GM12878 (cell line): ENCODE results near the gene IMP3. TPM values are rescaled to one million over a fixed set of nuclear protein-coding genes. Genes with fewer than 3 reads are reported as not detected.

Experiments used
- CEBPB ChIP-seq, 2 experiments: fragments of 150-350 bp in 1 of 2; IDR thresholded peaks; 2 replicates each; pipeline ENCODE4 v1.6.1; 2012 to 2014; ENCODE audit warnings: low read depth in 2 of 2, low read length in 2 of 2, borderline replicate concordance in 1 of 2, inconsistent platforms in 1 of 2
- CREB1 ChIP-seq: IDR thresholded peaks from 2 replicates; pipeline ENCODE4 v1.6.1; 2012; ENCODE audit warnings: low read depth, mild to moderate bottlenecking, inconsistent platforms
- CREM ChIP-seq: IDR thresholded peaks from 2 replicates; pipeline ENCODE4 v1.6.1; 2014; ENCODE audit warnings: antibody characterized with exemption, low read depth
- DPF2 ChIP-seq: fragments of 450-650 bp; IDR thresholded peaks from 2 replicates; pipeline ENCODE4 v1.6.1; 2017; ENCODE audit warnings: mild to moderate bottlenecking
- ELK1 ChIP-seq: IDR thresholded peaks from 2 replicates; pipeline ENCODE4 v1.6.1; 2012; ENCODE audit warnings: low read depth, low read length, improper control_type of control experiment
- NFXL1 ChIP-seq: fragments of 450-650 bp; IDR thresholded peaks from 2 replicates; pipeline ENCODE4 v1.6.1; 2017; ENCODE audit warnings: antibody characterized with exemption, mild to moderate bottlenecking, borderline replicate concordance
- NFYA ChIP-seq: IDR thresholded peaks from 2 replicates; pipeline ENCODE4 v1.6.1; 2011; ENCODE audit warnings: low read depth, mild to moderate bottlenecking, low read length, improper control_type of control experiment, borderline replicate concordance
- NR2F1 ChIP-seq: fragments of 450-650 bp; conservative IDR thresholded peaks from 2 replicates; pipeline ENCODE4 v1.6.1; 2017; ENCODE audit warnings: mild to moderate bottlenecking
- POLR2AphosphoS2 ChIP-seq: IDR thresholded peaks from 2 replicates; pipeline ENCODE4 v1.6.1; 2011; ENCODE audit warnings: low read depth, mild to moderate bottlenecking, low read length, improper control_type of control experiment, moderate library complexity
- SMC3 ChIP-seq: IDR thresholded peaks from 2 replicates; pipeline ENCODE4 v1.6.1; 2011; ENCODE audit warnings: low read length, improper control_type of control experiment, borderline replicate concordance
- STAT1 ChIP-seq: fragments of 450-650 bp; conservative IDR thresholded peaks from 2 replicates; pipeline ENCODE4 v1.6.1; 2014; ENCODE audit warnings: antibody characterized with exemption, mild to moderate bottlenecking
- TCF7 ChIP-seq: IDR thresholded peaks from 2 replicates; pipeline ENCODE4 v1.6.1; 2014; ENCODE audit warnings: antibody characterized with exemption, borderline replicate concordance
- ZNF384 ChIP-seq: IDR thresholded peaks from 2 replicates; pipeline ENCODE4 v1.6.1; 2012; ENCODE audit warnings: low read depth, mild to moderate bottlenecking, low read length, improper control_type of control experiment, borderline replicate concordance
- polyA plus RNA-seq, 11 experiments: library from polyadenylated mRNA; depleted of rRNA in 4 of 11; unstranded in 6 of 11; stranded (reverse) in 5 of 11; fragments of >200 nt; fragmentation: Nextera tagmentation in 4 of 11; fragmentation: Illumina TruSeq in 1 of 11; extraction: Ambion mirVana in 4 of 11; extraction: Trizol in 1 of 11; gene quantifications; 1 replicate in 1 of 11; 2 replicates in 10 of 11; pipeline versions ENCODE4 v1.2.1 to v1.2.3, GENCODE V29; 2011 to 2016; ENCODE audit warnings: inconsistent platforms in 2 of 11, missing spikeins in 2 of 11, low read depth in 1 of 11
- total RNA-seq, 4 experiments: library from RNA; depleted of rRNA in 3 of 4; stranded (reverse); fragments of >200 nt in 3 of 4; fragmentation: Illumina TruSeq in 1 of 4; extraction: Trizol in 1 of 4; gene quantifications; 2 replicates each; pipeline versions ENCODE4 v1.2.1 to v1.2.3, GENCODE V29; 2013 to 2021

Gene IMP3
- total and polyA plus RNA-seq, 10 of the 15 experiments (the other 5 are each of a cell fraction or from before 2014, with no cell fraction given) = 13.3 to 208 (median 85.2) TPM

GRCh38 chr15:75598361-75598760 lies 41.7 kb downstream of the IMP3 start (continued):
- no peak for TF ChIP-seq CEBPB (IDR thresholded peaks at IDR 0.05; ENCODE audit: borderline replicate concordance in 1 of 2, low read depth in 2 of 2, low read length in 2 of 2)
- TF ChIP-seq STAT1 = no peak
- TF ChIP-seq CREB1 = no peak
- no peak for TF ChIP-seq SMC3
- no peak for TF ChIP-seq NFXL1
- no peak for TF ChIP-seq ELK1
- no peak for TF ChIP-seq NR2F1
- TF ChIP-seq NFYA = no peak
- TF ChIP-seq POLR2AphosphoS2 = no peak
- TF ChIP-seq CREM = no peak
- no peak for TF ChIP-seq DPF2
- no peak for TF ChIP-seq TCF7
- TF ChIP-seq ZNF384 = no peak
- TF ChIP-seq, all 136 proteins: peak for 0
